Right renal cortex interstitium (tissue), 3 donors: ENCODE data around the gene ZBTB16. TPM values are rescaled to one million over a fixed set of nuclear protein-coding genes. Genes with fewer than 3 reads are reported as not detected.
A peak's percentile ranks its signal among the peaks of the same experiment; 100 is the strongest.

Experiments
- DNase-seq, 3 donors: peaks; one replicate each; pipeline ENCODE4 v3.0.0-alpha.2; 2013; ENCODE audit warnings: low read depth in 3 of 3, low spot score in 2 of 3
- polyA plus RNA-seq, 3 donors: library from polyadenylated mRNA; unstranded; fragments of 120-200 nt; gene quantifications; one replicate each; pipeline ENCODE4 v1.2.1, GENCODE V29; 2013; ENCODE audit not compliant: insufficient read length in 3 of 3

ZBTB16 gene
- polyA plus RNA-seq, 3 donors, result 1.1 to 1.8 (median 1.4) TPM

GRCh38 chr11:114272311-114272710 is 212.8 kb downstream of the ZBTB16 start:
- DNase-seq, result no peak

- no peak for DNase-seq
Measured at GRCh38 chr11:114273071-114273470, 213.6 kb downstream of the ZBTB16 start.

GRCh38 chr11:114273890-114274635 is 214.6 kb downstream of the ZBTB16 start:
- DNase-seq, result no peak

DNA sequence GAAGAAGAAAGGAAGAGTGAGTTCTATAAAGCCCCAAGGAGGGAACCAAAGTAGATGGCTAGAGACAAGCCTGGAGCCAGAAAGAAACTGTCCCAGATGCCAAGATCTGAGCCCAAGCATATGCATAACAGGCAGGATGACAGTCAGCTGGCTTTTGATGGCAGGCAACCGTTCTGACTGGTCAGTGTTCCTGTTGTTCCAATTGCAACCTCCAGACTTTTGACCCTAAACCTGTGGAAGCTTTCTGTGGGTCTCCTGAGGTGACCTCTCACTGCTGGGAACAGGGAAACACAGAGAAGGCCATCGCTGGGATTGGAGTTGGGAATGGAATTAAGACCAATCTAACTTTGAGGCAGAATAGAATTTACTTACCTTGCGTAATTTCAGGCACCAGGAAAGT is 215.1 kb downstream of the ZBTB16 start:
- no peak for DNase-seq

GRCh38 chr11:114275280-114275679 is 215.8 kb downstream of the ZBTB16 start:
- DNase-seq, result no peak

DNA sequence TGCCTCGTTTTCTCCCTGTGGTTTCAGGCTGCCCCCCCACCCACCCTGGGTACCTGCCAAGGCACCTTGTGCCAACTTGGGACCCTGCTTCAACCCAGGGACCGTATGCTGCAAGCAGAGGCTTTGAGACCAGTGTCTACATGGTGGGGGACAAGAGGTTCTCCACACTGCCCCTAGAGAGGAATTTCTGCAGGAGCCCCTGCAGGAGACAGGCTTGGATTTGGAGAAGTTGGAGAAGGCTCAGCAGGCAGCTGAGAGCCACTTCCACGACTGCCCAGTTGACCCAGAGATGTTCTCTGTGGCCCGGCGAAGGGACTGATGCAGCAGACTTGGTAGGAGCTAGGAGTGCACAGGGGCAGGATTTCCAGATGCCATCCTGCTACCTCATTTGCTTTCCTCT is 216.6 kb downstream of the ZBTB16 start:
- DNase-seq, result no peak

- DNase-seq, result no peak
Measured at GRCh38 chr11:114277637-114278341, 218.3 kb downstream of the ZBTB16 start.

GRCh38 chr11:114278342-114279065 is 219.0 kb downstream of the ZBTB16 start:
- no peak for DNase-seq

GRCh38 chr11:114279792-114280546 is 220.5 kb downstream of the ZBTB16 start:
- DNase-seq, result no peak

GRCh38 chr11:114280696-114281095 is 221.2 kb downstream of the ZBTB16 start:
- DNase-seq, result peak in 1 of 3 donors; percentile 33

GRCh38 chr11:114281388-114281956 is 222.0 kb downstream of the ZBTB16 start:
- DNase-seq, result no peak

- no peak for DNase-seq
Measured at GRCh38 chr11:114282488-114282887, 223.0 kb downstream of the ZBTB16 start.

- no peak for DNase-seq
Measured at GRCh38 chr11:114283422-114283821, 223.9 kb downstream of the ZBTB16 start.

- no peak for DNase-seq
Measured at GRCh38 chr11:114284021-114284420, 224.5 kb downstream of the ZBTB16 start.

DNA sequence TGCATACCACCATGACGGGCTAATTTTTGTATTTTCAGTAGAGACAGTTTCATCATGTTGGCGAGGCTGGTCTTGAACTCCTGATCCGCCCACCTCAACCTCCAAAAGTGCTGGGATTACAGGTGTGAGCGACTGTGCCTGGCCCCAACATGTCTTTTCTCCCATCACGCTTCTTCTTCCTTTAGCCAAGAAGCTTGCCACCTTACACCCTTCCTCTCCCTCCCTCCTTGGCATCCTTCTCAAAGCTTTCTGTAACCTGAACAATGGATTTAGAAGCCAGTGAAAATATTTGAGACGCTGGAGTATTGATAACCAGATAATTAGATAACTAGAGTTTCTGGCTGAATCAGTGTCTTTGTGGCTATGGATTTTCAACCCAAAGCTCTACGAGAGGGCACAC is 225.4 kb downstream of the ZBTB16 start:
- no peak for DNase-seq

DNA sequence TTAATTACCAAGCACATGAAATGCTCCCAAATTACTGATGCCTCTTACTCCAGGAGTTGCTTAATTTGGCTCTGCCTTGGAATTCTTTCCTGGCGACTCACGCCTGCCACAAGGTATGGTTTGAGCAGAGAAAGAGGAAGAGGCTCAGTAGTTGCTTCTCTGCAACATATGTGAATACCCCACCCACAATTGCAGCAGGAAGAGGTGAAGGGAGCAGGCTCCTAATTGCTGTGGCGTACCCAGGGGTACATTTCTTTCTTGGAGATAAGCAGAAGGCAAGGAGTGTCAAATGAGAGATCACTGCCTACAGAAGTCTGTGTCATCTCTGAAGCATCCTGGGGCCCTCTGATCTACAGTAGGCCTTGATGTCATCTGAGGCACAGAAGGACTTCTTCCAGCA is 226.1 kb downstream of the ZBTB16 start:
- no peak for DNase-seq

- DNase-seq, result no peak
Measured at GRCh38 chr11:114286229-114286628, 226.7 kb downstream of the ZBTB16 start.

DNA sequence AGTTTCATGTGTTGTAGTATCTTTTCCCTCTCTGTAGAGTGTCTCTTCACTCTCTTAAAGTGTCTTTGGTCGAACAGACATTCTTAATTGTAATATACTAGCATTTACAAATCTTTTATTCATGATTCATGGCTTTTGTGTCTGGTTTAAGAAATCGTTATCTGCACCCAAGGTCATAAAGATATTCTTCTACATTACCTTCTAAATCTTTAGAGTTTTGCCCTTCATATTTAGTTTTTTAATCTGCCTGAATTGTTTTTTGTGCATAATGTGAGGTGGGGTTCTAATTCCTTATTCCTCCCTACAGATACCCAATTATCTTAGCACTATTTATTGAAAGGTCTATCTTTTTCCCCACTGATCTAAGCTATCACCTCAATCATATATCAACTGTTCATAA is 227.6 kb downstream of the ZBTB16 start:
- no peak for DNase-seq

- no peak for DNase-seq
Measured at GRCh38 chr11:114288136-114288535, 228.6 kb downstream of the ZBTB16 start.

GRCh38 chr11:114289779-114290178 is 230.3 kb downstream of the ZBTB16 start:
- no peak for DNase-seq
